ENCODE measurements around the gene CBX5. TPM values are rescaled to one million over a fixed set of nuclear protein-coding genes. Genes with fewer than 3 reads are reported as not detected.
A peak's percentile ranks its signal among the peaks of the same experiment; 100 is the strongest.

The CBX5 gene
- total RNA-seq, 1 donor from 2014 or later: 271 TPM

GRCh38 chr12:54216797-54217661 lies 62.9 kb downstream of the CBX5 start:
- peak overlapping the region; percentile 6 for H3K4me3 Mint-ChIP-seq (ENCODE audit: low read depth)
- TF ChIP-seq, protein P1, sequence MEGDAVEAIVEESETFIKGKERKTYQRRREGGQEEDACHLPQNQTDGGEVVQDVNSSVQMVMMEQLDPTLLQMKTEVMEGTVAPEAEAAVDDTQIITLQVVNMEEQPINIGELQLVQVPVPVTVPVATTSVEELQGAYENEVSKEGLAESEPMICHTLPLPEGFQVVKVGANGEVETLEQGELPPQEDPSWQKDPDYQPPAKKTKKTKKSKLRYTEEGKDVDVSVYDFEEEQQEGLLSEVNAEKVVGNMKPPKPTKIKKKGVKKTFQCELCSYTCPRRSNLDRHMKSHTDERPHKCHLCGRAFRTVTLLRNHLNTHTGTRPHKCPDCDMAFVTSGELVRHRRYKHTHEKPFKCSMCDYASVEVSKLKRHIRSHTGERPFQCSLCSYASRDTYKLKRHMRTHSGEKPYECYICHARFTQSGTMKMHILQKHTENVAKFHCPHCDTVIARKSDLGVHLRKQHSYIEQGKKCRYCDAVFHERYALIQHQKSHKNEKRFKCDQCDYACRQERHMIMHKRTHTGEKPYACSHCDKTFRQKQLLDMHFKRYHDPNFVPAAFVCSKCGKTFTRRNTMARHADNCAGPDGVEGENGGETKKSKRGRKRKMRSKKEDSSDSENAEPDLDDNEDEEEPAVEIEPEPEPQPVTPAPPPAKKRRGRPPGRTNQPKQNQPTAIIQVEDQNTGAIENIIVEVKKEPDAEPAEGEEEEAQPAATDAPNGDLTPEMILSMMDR (IDR thresholded peaks at IDR 0.05; ENCODE audit: unreplicated experiment): peak; percentile 73
- peak; percentile 61 for DNase-seq (ENCODE audit: low spot score, unreplicated experiment)
- H3K27me3 Mint-ChIP-seq: peaks cover 66% of the 10 kb centered on the region
- peaks cover 10% of the 10 kb centered on the region for H3K4me1 Mint-ChIP-seq (ENCODE audit: low read depth)
- H3K36me3 Mint-ChIP-seq (ENCODE audit: insufficient read depth): no peaks in the 10 kb centered on the region
- H3K27ac Mint-ChIP-seq: no peak overlapping the region
- H3K9me3 Mint-ChIP-seq (ENCODE audit: low read depth): no peaks in the 10 kb centered on the region

- Mint-ChIP-seq H3K27me3 (peaks cover 74% of the 10 kb centered on the region), H3K4me3 (ENCODE audit: low read depth) (no peak overlapping the region)
- TF ChIP-seq, protein P1 (IDR thresholded peaks at IDR 0.05; ENCODE audit: unreplicated experiment): no peak
These were observed 63.7 kb downstream of the CBX5 start for GRCh38 chr12:54215989-54216796.

GRCh38 chr12:54214553-54215406 lies 65.1 kb downstream of the CBX5 start:
- DNase-seq (ENCODE audit: low spot score, unreplicated experiment): peak; percentile 81
- TF ChIP-seq, protein P1 (IDR thresholded peaks at IDR 0.05; ENCODE audit: unreplicated experiment): peak; percentile 99
- H3K4me1 Mint-ChIP-seq (ENCODE audit: low read depth): peaks cover 10% of the 10 kb centered on the region
- H3K4me3 Mint-ChIP-seq (ENCODE audit: low read depth): no peak overlapping the region
- H3K36me3 Mint-ChIP-seq (ENCODE audit: insufficient read depth): no peaks in the 10 kb centered on the region
- H3K27me3 Mint-ChIP-seq: peaks cover 87% of the 10 kb centered on the region
- H3K27ac Mint-ChIP-seq: no peak overlapping the region
- no peaks in the 10 kb centered on the region for H3K9me3 Mint-ChIP-seq (ENCODE audit: low read depth)

More at GRCh38 chr12:54215989-54216796, 63.7 kb downstream of the CBX5 start:
- Mint-ChIP-seq H3K4me1 (ENCODE audit: low read depth) (peaks cover 10% of the 10 kb centered on the region), H3K9me3 (ENCODE audit: low read depth) (no peaks in the 10 kb centered on the region), H3K27ac (no peak overlapping the region), H3K36me3 (ENCODE audit: insufficient read depth) (no peaks in the 10 kb centered on the region)
- DNase-seq (ENCODE audit: low spot score, unreplicated experiment): no peak

DNA sequence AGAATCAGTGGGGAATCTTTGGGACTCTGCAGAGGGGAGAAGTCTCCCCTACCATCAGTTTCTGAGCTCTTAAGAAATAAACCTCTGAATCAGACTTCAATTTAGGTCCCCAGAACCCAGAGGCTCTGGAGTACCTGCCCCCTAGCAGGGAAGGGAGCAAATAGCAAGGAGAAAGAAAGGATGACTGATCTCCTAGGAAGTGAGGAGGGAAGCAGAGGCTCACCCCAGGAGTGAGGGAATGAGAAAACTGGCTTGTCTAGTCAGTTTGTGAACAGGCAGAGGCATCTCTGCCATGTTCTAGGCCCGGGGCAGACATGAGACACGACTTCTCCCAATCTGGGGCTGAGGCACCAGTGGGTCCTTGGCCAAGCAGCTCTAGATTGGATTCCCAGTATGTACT lies 66.8 kb downstream of the CBX5 start:
- H3K9me3 Mint-ChIP-seq (ENCODE audit: low read depth): no peaks in the 10 kb centered on the region
- H3K4me3 Mint-ChIP-seq (ENCODE audit: low read depth): no peak overlapping the region
- no peak overlapping the region for H3K27ac Mint-ChIP-seq
- peaks cover 8% of the 10 kb centered on the region for H3K4me1 Mint-ChIP-seq (ENCODE audit: low read depth)
- DNase-seq (ENCODE audit: low spot score, unreplicated experiment): no peak
- peaks cover 84% of the 10 kb centered on the region for H3K27me3 Mint-ChIP-seq
- TF ChIP-seq, protein P1 (IDR thresholded peaks at IDR 0.05; ENCODE audit: unreplicated experiment): peak; percentile 8
- H3K36me3 Mint-ChIP-seq (ENCODE audit: insufficient read depth): no peaks in the 10 kb centered on the region
